DMS153 treated with DMSO at 0.1 percent for 48 hours (cell line): Measurements from ENCODE around the gene GRID2.
"Not testable (repeated sequence)": the region's sequence is repeated elsewhere in the genome, so short reads cannot be mapped to it uniquely, and the experiment has no call there.

Experiments
- DNase-seq: peaks from one replicate; lab custom pipeline; 2025; ENCODE audit not compliant: unreplicated experiment; lab: John Stamatoyannopoulos, UW

Gene GRID2

DNA sequence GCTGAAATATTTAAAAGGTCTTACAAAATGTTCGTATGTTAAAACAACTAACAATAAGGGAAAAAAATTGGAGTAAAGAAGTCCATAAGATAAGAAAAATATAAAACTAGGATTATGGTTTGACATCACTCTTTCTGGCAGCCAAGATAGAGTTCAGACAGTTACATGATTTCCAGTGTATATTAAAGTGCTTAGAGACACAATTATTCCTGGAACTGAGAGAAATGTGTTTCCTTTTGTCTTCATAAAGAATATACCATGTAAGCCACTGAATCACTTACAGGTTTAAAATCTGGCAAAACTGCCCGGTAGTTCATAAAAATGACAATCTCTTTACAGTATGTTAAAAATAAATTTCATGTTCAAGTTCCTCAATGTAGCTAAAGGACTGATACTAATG, 986.1 kb downstream of the GRID2 start:
- no peak for DNase-seq

DNA sequence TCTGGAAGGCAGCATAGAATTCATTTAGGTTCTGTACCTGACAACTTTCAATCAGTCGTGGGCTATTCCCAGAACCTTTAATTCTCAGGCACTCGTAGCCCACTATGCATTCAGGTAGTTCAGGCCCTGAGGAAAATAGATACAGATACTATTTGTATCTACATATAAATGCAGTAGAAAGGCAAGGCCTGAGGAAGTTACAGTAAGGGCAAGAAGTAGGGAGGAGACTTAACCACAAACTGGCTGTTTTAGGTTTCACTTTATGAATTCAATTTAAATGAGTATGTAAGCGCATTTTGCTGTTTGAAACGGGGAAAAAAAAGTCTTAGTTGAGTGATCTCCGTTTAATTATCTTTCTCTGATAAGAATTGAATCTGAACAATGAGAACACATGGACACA, 995.4 kb downstream of the GRID2 start:
- DNase-seq, result no peak

DNA sequence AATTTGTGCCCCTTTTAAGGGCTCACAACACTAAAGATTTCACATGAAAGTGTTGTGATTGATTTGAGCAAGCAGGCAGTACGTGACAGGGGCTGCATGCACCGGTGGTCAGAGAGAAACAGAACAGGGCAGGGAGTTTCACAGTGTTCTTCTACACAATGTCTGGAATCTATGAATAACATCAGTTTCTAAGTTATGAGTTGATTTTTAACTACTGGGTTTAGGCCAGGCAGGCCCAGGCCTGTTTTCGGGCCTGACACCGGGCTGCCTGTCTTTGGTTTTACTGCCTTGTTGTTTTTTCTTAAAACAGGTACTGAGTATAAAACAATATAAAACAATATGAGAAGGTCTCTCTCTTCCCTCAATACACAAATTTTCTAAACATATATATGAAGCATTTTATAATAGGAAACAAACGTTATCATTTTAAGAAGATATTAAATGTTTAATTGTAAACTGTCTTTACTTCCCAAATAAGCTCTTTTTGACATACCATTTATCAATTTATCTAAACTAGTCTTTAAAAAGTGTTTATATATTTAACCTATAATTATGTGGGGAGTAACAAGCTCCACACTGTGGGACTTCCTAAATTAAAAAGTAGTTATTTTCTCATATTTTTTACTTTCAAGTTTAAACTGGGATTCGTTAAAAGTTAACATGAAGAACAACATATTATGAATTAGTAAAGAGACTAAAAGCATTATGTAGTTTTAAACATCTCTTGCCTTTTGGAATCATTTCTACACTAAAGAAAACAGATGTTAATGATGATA, 997.2 kb downstream of the GRID2 start:
- DNase-seq, result not testable (repeated sequence)

DNA sequence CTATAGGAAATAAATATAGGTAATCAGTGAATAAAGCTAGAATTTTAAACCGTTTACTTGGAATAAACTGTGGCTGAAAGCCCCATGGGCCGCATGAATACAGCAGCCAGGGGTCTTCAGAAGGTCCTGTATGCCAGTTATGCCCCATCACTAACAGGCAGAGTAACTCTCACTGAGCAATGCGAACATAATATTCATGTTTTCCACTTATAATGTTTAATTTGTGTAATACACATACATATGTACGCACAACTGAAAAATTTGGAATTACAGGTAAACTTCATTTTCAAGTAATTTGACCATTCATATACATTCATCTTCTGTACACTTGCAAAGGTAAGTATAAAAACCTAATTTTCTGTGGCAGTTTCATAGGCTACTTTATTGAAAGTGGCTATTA, 998.5 kb downstream of the GRID2 start:
- no peak for DNase-seq

DNA sequence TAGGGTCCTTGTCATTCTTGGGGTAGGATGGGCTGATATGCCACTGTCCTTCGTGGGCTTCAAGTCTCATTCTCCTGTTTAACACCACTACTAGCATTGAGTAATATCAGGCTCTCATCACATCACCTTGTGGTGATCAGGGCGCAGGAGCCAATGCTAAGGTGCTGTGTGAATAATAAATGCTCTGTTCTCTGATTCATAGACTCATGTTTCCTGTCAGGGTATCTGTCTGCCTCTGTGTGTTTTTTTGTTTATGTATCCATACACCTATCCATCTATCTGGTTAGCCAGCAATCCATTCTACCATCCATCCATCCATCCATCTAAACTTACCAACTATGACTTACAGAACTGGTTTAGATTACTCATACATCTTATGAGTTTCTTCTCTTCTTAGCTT, 999.7 kb downstream of the GRID2 start:
- no peak for DNase-seq

DNA sequence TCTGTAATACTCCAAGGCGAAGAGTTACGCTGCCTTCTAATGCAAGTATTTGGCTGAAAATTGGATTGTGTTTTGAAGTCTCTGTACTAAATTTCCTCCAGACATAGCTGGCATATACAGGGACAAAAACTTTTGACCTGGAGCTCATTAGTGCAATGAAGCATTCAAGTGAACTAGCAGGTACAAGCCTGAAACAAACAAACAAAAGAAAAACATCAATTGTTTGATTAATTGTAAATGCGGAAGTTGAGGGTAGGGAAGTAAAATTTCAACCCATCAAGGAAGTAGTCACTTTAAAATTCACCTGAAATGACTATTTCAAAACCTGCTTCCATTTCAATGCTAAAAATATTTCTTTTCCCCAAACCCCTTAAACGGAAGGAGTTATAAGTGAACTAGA, 1008.5 kb downstream of the GRID2 start:
- no peak for DNase-seq

DNA sequence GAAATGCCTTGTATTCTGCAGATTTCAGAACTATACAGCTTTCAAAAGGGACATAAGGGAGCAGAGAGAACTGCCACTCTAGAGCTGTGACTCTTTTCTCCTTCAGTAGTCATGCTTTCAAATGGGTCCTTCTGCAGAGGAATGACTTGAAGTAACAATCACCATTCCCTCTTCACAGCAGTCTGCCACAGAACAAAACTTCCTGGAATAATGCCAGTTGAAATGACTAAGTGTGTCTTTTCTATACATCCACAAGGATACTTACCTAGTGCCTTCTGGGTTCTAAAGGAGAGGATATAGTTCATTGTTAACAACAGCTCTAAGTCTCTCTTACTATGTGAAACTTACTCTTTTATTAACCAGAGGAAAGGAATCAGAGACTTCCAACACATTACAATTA, 1009.4 kb downstream of the GRID2 start:
- DNase-seq, result no peak

DNA sequence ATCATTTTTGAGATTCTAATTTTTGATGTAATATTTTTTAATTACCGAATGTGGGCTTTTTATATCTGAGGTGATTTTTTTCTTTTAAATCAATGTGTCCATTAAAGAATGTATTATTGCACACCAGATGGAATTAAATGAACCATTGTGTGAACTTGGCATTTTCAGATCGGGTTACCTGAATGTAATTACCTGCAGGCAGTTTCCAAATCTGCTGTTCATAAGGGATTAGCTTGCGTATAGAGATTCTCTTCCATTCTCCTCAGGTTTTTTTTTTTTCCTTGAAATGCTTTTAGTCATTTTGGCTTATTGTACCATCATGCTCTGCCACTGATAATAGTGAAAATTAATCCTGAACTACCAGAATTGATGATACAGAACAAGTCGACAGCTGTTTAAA, 1013.3 kb downstream of the GRID2 start:
- no peak for DNase-seq

DNA sequence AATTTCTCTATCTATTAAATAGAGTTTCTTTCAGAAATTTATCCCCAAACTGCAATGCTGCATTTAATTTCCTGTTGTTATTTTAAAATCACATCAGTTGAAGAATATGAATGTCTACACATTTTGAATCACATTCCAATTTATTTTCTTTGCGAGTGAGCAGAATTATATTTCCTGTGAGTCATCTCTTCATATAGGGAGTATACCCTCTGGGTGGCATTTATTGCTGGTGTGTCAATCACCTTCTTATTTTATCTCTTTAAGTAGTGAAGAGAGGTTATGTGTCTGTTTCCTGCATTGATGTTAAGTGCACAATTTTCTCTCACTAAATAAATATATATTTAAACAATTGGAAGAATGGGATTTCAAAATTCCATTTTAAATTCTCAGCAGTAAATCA, 1013.8 kb downstream of the GRID2 start:
- DNase-seq, result no peak

DNA sequence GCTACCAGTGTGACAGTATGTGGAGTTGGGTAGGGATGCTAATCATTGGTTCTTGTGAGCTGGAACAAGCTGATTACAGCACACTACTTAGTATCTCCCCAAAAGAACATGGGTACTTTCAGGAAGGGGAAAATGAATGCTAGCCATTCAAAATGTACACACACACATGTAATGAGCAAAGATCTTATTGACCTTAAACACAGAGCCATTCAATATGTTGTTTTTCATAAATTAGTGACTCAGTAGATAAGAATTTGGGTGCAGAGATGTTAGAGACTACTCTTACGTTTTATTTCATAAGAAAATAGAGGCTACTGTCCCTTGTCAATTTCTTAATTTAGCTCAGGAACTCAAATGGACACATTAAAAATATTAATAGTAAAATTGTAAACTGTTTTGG, 1015.3 kb downstream of the GRID2 start:
- no peak for DNase-seq

DNA sequence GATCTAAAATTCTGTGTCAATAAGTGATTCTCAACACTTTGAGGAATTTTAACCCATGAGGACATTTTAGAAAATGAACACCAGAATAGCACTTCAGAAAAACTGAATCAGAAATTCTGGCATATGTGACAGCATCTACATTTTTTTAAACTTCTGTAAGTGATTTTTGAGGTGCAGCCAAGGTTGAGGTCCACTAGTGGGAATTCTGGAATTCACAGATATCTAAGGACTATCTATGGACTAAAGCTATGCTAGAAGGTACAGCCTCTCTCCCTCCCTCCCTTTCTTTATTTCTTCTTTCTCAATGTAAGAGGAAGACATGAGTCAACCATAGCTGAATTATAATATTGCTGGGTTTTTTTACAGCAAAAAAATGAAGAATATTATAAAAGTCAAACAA, 1016.6 kb downstream of the GRID2 start:
- DNase-seq, result no peak

DNA sequence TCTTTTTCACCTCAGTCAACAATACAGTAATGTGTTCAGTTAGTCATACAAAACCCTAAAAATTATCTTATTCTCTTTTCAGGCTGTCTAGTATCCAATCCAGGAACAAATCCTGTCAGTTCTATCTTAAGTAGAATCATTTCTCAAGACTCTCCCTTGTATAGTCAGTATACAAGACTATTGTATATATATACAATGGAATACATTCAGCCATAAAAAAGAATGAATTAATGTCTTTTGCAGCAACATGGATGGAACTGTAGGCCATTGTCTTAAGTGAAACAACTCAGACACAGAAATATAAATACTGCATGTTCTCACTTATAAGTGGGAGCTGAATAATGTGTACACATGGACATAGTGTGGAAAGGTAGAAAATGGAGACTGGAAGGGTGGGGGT, 1023.6 kb downstream of the GRID2 start:
- DNase-seq, result no peak

DNA sequence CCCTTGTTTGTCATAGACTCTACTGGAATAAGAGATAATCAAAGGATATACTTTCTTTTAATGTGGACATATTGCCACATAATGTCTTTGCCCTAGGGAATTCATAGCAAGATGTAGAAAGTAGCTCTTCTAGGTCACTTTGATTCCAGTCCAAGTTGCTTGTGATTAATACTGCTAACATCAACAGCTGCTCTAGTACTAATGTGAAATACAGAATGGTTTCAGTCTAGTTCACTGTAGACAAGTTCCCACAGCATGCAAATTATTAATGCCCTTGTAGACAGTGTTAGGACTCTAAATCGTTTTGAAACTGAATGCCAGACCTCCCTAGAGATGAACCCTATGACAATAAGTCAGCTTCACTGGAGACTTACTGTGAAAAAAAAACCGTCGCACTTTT, 1030.2 kb downstream of the GRID2 start:
- no peak for DNase-seq

DNA sequence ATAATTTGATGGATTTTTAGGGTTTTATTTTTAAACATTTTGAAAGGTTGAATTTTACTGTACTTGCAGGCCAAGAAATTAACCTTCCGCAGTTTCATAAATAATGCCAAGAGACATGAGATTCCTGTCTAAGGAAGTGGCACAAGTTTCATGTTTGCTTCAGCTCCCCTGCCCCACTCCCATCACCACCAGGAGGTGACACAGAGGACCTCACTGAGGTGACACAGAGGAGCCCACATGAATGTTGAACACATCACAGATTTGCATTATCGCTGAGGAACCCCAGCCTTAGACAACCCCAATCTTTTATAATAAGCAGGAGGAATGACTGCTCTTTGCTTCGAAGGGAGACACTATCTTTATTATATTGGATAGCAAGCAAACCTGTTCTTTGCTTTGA, 1033.4 kb downstream of the GRID2 start:
- DNase-seq, result no peak

DNA sequence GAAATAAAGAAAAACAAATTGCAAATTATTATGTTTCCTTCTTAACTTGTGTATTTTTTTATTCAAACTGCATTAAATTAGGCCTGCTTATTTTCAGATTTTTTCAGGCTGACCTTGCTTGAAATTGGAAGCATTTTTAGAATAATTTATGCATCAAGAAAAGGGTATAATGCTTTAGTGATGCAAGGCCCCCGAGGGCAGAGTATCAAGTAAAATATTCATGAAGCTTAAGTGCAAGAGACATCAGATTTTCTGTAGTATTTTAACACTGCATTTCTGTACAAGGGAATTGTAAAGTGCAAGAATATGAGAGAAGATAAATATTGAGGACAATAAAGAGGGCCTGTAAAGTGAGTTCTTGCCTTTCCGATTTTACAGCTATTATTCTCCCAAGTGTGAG, 1039.0 kb downstream of the GRID2 start:
- DNase-seq, result no peak

DNA sequence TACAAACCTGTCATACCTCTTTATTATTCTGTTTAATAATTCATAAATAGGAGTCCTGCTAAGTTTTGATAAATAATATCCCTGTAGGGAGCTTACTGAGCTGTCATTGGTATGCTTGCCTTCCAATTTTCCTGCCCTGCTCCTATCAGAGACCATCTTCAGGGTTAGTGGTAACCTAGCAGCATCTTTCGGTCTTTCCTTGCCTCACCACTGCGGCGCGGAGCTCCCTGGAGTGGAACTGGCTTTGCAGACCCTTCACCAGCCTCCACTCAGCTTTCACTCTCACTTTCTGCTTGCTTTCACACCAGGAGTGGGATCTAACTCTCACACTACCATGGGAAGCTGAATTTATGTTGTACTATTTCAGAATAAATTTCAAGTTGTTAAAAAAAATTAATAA, 1043.1 kb downstream of the GRID2 start:
- DNase-seq, result no peak

DNA sequence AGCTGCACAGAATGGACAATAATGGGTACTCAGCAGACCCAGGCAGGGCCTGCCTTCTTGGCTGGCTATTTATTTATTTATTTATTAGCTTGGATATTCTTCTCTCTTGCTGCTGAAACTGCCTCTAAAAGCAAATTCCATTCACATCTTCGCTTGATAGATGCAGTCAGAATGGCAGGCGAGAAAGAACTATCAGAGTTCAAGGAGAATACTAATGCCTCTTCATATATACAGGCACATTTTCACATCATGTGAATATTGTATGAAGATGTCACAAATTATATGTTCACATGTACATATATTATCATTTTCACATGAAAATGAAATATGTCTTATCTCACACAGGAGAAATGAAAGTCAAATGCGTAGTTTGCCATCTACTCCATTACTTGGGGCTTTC, 1045.1 kb downstream of the GRID2 start:
- no peak for DNase-seq

DNA sequence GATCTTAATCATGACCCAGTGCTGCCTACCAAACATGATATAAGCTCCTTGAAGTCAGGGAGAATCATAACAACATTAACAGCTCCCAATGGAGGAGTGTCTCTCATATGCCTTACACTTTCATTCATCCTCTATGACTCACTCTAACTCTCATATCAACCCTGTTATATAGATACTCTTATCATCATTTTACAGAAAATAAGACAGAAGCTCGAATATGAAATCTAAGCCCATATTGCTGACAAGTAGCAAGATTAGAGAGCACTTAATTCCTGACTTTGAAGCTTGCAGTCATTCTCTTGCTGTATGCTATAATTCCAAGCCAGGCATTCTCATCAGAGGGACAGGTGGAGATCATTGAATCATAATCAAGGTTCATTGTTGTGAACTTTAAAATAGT, 1048.1 kb downstream of the GRID2 start:
- DNase-seq, result no peak

DNA sequence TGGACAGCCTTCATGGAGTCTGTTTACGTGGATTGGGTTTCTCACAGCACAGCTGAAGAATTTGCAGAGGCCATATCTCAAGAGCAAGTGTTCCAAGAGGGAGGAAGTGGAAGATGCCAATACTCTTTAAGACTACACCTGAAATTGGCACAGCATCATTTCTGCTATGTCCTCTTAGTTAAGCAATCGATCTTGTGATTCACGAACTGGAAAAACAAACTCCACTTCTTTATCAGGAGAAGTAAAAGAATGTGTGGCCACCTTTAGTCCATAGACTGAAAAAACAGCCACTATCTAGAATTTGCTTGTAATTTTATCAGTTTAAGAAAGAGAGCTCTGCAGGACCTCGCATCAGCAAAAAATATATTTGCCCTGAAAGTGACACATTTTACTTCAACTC, 1051.6 kb downstream of the GRID2 start:
- DNase-seq, result no peak

DNA sequence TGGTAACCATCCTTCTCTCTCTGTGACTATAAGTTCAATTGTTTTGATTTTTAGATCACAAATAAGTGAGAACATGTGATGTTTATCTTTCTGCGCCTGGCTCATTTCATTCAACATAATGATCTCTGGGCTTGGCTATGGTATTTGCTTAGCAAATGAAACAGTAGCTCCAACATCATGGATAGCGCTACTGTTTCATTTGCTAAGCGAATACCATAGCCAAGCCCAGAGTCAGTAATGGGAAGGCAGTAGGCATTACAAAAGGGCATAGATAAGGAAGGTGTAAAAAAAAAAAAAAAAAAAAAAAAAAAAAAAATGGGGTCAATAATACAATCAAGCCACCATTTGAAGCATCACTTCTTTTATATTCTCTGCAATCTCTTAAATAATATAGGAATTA, 1055.8 kb downstream of the GRID2 start:
- peak; percentile 8 for DNase-seq

DNA sequence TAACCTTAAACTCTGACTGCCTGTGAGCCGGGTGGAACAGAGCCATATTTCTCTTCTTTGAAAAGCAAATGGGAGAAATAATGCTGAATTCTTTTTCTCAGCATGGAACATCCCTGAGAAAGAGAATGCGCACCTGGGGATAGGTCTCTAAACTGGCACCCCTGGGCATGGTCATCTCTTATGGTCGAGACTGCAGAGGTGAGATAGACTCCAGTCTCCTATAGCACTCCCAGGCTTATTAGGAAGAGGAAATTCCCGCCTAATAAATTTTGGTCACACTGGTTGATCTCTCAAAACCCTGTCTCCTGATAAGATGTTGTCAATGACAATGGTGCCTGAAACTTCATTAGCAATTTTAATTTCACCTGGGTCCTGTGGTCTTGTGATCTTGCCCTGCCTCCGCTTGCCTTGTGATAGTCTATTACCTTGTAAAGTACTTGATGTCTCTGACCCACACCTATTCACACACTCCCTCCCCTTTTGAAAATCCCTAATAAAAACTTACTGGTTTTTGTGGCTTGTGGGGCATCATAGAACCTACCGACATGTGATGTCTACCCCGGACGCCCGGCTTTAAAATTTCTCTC, 1062.5 kb downstream of the GRID2 start:
- not testable (repeated sequence) for DNase-seq

DNA sequence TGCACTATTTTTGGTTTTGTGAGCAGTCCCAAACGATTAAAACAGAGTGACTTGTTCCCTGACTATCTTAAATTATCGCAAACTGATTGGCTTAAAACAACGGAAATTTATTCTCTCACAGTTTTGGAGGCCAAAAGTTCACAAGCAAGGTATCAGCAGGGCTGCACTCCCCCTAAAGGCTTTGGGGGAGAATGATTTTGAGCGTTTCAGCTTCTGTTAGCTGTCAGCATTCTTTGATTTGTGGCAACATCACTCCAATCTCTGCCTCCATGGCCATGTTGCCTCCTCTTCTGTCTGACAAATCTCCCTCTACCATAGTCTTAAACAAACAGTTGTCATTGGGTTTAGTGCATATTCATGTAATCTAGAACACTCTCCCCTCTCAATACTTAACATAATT, 1065.2 kb downstream of the GRID2 start:
- no peak for DNase-seq

DNA sequence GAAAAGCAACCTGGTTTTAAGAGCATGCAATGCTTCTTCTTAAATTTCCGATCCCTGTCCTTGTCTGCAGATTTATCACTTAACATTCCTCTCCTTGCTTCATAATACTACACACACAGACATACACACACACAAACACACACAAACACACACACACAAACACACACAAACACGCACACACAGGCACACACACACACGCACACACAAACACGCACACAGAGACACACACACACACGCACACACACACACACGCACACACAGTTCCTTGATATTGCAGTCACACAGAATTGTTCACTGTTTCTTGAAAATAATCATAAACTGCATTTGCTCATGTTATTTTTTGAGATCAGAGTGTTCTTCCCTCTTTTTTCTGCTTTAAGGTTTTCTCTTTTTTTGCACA, 1066.5 kb downstream of the GRID2 start:
- DNase-seq, result no peak
